HepG2 (cell line): ENCODE results near the gene PSMD12. TPM values are rescaled to one million over a fixed set of nuclear protein-coding genes. Genes with fewer than 3 reads are reported as not detected.

Experiments used
- ATAD3A ChIP-seq: sonication (generic); formaldehyde crosslinking; IDR thresholded peaks from 2 replicates; pipeline ENCODE4 v1.4.0; 2020; ENCODE audit warnings: missing genetic modification reagents
- ATF6 ChIP-seq: sonication (generic); formaldehyde crosslinking; conservative IDR thresholded peaks from 2 replicates; pipeline ENCODE4 v1.4.0; 2020; ENCODE audit warnings: missing genetic modification reagents
- CHD2 ChIP-seq: IDR thresholded peaks from 2 replicates; pipeline ENCODE4 v1.6.1; 2011; ENCODE audit warnings: low read depth, low read length, improper control_type of control experiment
- CHD4 ChIP-seq: fragments of 200-600 bp; sonication (generic); IDR thresholded peaks from 2 replicates; pipeline ENCODE4 v1.7.0; 2017; ENCODE audit warnings: mild to moderate bottlenecking, low read length, borderline replicate concordance
- GABPA ChIP-seq, 2 experiments: IDR thresholded peaks; 2 replicates each; pipeline ENCODE4 v1.6.1; 2011 to 2016; ENCODE audit warnings: low read depth in 2 of 2, low read length in 1 of 2, missing biosample characterization in 1 of 2, missing genetic modification characterization in 1 of 2
- HNF4G ChIP-seq, 2 experiments: sonication (generic) in 1 of 2; formaldehyde crosslinking in 1 of 2; IDR thresholded peaks; 2 replicates each; pipeline versions ENCODE4 v1.4.0 to v1.6.1; 2011 to 2020; ENCODE audit warnings: borderline replicate concordance in 2 of 2, low read depth in 2 of 2, mild to moderate bottlenecking in 2 of 2, low read length in 1 of 2, missing genetic modification reagents in 1 of 2, moderate library complexity in 1 of 2
- IKZF5 ChIP-seq: IDR thresholded peaks from 2 replicates; pipeline ENCODE4 v1.6.1; 2018; ENCODE audit warnings: missing genetic modification reagents, mild to moderate bottlenecking, missing compliant biosample characterization
- RBM22 ChIP-seq: fragments of 200-400 bp; formaldehyde crosslinking; optimal IDR thresholded peaks from 2 replicates; pipeline ENCODE3; 2017; ENCODE audit warnings: mild to moderate bottlenecking, low read length, moderate library complexity
- SMAD3 ChIP-seq: sonication (generic); formaldehyde crosslinking; IDR thresholded peaks from 2 replicates; pipeline ENCODE4 v1.4.0; 2020; ENCODE audit warnings: missing genetic modification reagents
- SMYD3 ChIP-seq: sonication (generic); formaldehyde crosslinking; IDR thresholded peaks from 2 replicates; pipeline ENCODE4 v1.8.1; 2023; ENCODE audit warnings: mild to moderate bottlenecking, missing genetic modification reagents
- TSC22D2 ChIP-seq: sonication (generic); formaldehyde crosslinking; IDR thresholded peaks from 2 replicates; pipeline ENCODE4 v1.5.1; 2020; ENCODE audit warnings: missing genetic modification reagents, mild to moderate bottlenecking, borderline replicate concordance
- ZNF329 ChIP-seq: sonication (generic); formaldehyde crosslinking; IDR thresholded peaks from 2 replicates; pipeline ENCODE4 v1.9.0; 2021; ENCODE audit warnings: low read depth, mild to moderate bottlenecking, missing genetic modification reagents
- ZNF354B ChIP-seq: sonication (generic); formaldehyde crosslinking; IDR thresholded peaks from 2 replicates; pipeline ENCODE4 v1.8.0; 2022; ENCODE audit warnings: mild to moderate bottlenecking, missing genetic modification reagents
- ZNF468 ChIP-seq: sonication (generic); formaldehyde crosslinking; IDR thresholded peaks from 2 replicates; pipeline ENCODE4 v1.8.0; 2022; ENCODE audit warnings: mild to moderate bottlenecking, moderate library complexity, missing genetic modification reagents
- ZNF550 ChIP-seq: sonication (generic); formaldehyde crosslinking; IDR thresholded peaks from 2 replicates; pipeline ENCODE4 v1.4.0; 2020; ENCODE audit warnings: mild to moderate bottlenecking, missing genetic modification reagents, borderline replicate concordance
- ZNF577 ChIP-seq: sonication (generic); formaldehyde crosslinking; IDR thresholded peaks from 2 replicates; pipeline ENCODE4 v1.4.0; 2020; ENCODE audit warnings: mild to moderate bottlenecking, low read depth, missing genetic modification reagents, borderline replicate concordance
- ZNF740 ChIP-seq: sonication (generic); formaldehyde crosslinking; IDR thresholded peaks from 2 replicates; pipeline ENCODE4 v1.4.0; 2020; ENCODE audit warnings: missing genetic modification reagents
- ZNF766 ChIP-seq: sonication (generic); formaldehyde crosslinking; IDR thresholded peaks from 2 replicates; pipeline ENCODE4 v1.5.0; 2020; ENCODE audit warnings: missing genetic modification reagents, borderline replicate concordance
- ZNF800 ChIP-seq: sonication (generic); formaldehyde crosslinking; IDR thresholded peaks from 2 replicates; pipeline ENCODE4 v1.4.0; 2020; ENCODE audit warnings: missing genetic modification reagents
- ZNF879 ChIP-seq: sonication (generic); formaldehyde crosslinking; IDR thresholded peaks from 2 replicates; pipeline ENCODE4 v1.8.1; 2023; ENCODE audit warnings: missing genetic modification reagents
- ZSCAN12 ChIP-seq: sonication (generic); formaldehyde crosslinking; IDR thresholded peaks from 2 replicates; pipeline ENCODE4 v1.9.0; 2021; ENCODE audit warnings: mild to moderate bottlenecking, missing genetic modification reagents
- ZZZ3 ChIP-seq: sonication (generic); formaldehyde crosslinking; IDR thresholded peaks from 2 replicates; pipeline ENCODE4 v1.4.0; 2020; ENCODE audit warnings: missing genetic modification reagents, mild to moderate bottlenecking, borderline replicate concordance
- polyA plus RNA-seq, 8 experiments: library from polyadenylated mRNA; depleted of rRNA in 3 of 8; stranded (reverse) in 7 of 8; unstranded in 1 of 8; fragments of >200 nt; fragmentation: Illumina TruSeq in 4 of 8; extraction: Trizol in 4 of 8; gene quantifications; 2 replicates each; pipeline versions ENCODE4 v1.2.1 to v1.2.3, GENCODE V29; 2011 to 2016; ENCODE audit warnings: low read depth in 4 of 8, missing spikeins in 1 of 8, mixed read lengths in 1 of 8; ENCODE audit not compliant: insufficient read depth in 1 of 8
- total RNA-seq, 5 experiments: library from RNA; depleted of rRNA; stranded (reverse); fragments of >200 nt; fragmentation: Illumina TruSeq; extraction: Trizol; gene quantifications; 2 replicates each; pipeline ENCODE4 v1.2.3, GENCODE V29; 2016; ENCODE audit warnings: low read depth in 1 of 5
- TF ChIP-seq, protein P1 (sequence below): sonication (generic); formaldehyde crosslinking; IDR thresholded peaks from 2 replicates; pipeline ENCODE4 v1.4.0; 2020; ENCODE audit warnings: mild to moderate bottlenecking, missing genetic modification reagents

Gene PSMD12
- total and polyA plus RNA-seq, 2 of the 13 experiments (the other 11 are each of a cell fraction or from before 2014, with no cell fraction given), result 27.4 to 71.7 TPM

DNA sequence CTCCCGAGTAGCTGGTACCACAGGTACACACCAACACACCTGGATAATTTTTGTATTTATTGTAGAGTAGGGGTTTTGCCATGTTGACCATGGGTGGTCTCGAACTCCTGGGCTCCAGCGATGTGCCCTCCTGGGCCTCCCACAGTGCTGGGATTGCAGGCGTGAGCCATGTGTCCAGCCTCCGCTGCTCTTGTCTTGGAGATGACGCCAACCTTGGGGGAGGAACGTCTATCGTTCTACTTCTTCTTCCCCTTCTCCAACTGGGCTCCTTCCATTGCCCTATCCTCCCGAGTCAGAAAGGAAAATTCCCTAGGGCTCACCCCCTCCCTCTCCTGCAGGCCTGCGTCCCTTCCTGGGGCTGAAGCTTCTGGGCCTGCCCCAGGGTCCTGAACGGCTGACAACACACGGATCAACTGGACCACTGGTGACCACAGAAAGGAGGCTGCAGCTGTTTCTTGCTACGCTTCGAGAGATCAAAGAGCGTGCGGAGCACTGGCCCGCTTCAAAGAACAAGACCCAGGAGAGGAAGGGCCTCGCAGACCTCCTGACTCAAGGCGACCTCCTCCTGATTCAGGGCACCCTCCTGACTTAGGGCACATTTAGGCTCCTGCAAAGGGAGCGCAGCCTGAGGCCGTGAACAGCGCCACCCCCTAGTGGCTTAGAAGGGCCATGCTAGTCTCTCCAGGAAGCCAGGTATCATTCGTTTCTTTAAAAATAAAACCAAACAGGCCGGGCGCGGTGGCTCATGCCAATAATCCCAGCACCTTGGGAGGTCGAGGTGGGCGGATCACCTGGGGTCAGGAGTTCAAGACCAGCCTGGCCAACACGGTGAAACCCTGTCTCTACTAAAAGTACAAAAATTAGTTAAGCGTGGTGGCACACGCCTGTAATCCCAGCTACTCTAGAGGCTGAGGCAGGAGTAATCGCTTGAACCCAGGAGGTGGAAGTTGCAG lies 72.8 kb downstream of the PSMD12 start (continued):
- 0 out of 2 replicates have a peak, but pooled peaks have one; percentile 31 for TF ChIP-seq ZNF800
- TF ChIP-seq ATF6, result no peak
- no peak for TF ChIP-seq ZNF740 (CRISPR knock-in tag)
- no peak for TF ChIP-seq GABPA (IDR thresholded peaks at IDR 0.05; ENCODE audit: low read depth, low read length)
- 0 out of 2 replicates have a peak, but pooled peaks have one; percentile 14 for TF ChIP-seq GABPA (CRISPR knock-in tag; IDR thresholded peaks at IDR 0.05; ENCODE audit: low read depth)
- TF ChIP-seq CHD4, result no peak
- no peak for TF ChIP-seq ATAD3A
- TF ChIP-seq, protein P1, sequence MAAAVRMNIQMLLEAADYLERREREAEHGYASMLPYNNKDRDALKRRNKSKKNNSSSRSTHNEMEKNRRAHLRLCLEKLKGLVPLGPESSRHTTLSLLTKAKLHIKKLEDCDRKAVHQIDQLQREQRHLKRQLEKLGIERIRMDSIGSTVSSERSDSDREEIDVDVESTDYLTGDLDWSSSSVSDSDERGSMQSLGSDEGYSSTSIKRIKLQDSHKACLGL, result no peak
- no peak for TF ChIP-seq ZNF468
- no peak for TF ChIP-seq RBM22
- TF ChIP-seq ZSCAN12, result no peak
- TF ChIP-seq ZNF879 (CRISPR knock-in tag), result no peak
- no peak for TF ChIP-seq ZNF329 (CRISPR knock-in tag)
- TF ChIP-seq IKZF5 (CRISPR knock-in tag), result peak; percentile 29; the same call in 1 of the 2 replicates
- no peak for TF ChIP-seq CHD2
- TF ChIP-seq ZNF577 (CRISPR knock-in tag), result no peak
- TF ChIP-seq SMYD3 (CRISPR knock-in tag), result no peak
- TF ChIP-seq ZNF766, result no peak
- no peak for TF ChIP-seq SMAD3 (CRISPR knock-in tag)
- TF ChIP-seq TSC22D2 (CRISPR knock-in tag), result 0 out of 2 replicates have a peak, but pooled peaks have one; percentile 56
- TF ChIP-seq ZNF354B (CRISPR knock-in tag), result no peak
- TF ChIP-seq ZZZ3 (CRISPR knock-in tag), result no peak
- no peak for TF ChIP-seq ZNF550
- no peak for TF ChIP-seq HNF4G (IDR thresholded peaks at IDR 0.05; ENCODE audit: borderline replicate concordance, low read depth, low read length)
- no peak for TF ChIP-seq HNF4G (CRISPR knock-in tag; IDR thresholded peaks at IDR 0.05; ENCODE audit: borderline replicate concordance, low read depth)
